GM20431 (cell line): Measurements from ENCODE around the gene CCNQ.

Experiments
- in situ Hi-C: fragments of 300-500 bp; cut with MseI, MboI; formaldehyde crosslinking; loops from one replicate; pipeline ENCODE4 v1.15.0; 2020; ENCODE audit warnings: low sequenced_read_pairs; ENCODE audit not compliant: unreplicated experiment

Gene CCNQ

GRCh38 chrX:153637121-153638040 is 38.4 kb upstream of the CCNQ start:
- in situ Hi-C loops, result no loop called here

GRCh38 chrX:153636716-153637115 is 37.8 kb upstream of the CCNQ start:
- in situ Hi-C loops, result no loop called here

GRCh38 chrX:153635788-153636668 is 37.1 kb upstream of the CCNQ start:
- in situ Hi-C loops, result no loop called here

GRCh38 chrX:153635388-153635787 is 36.4 kb upstream of the CCNQ start:
- in situ Hi-C loops, result no loop called here

- in situ Hi-C loops, result no loop called here
These were observed 35.9 kb upstream of the CCNQ start for GRCh38 chrX:153634832-153635231.

- in situ Hi-C loops, result no loop called here
These were observed 35.3 kb upstream of the CCNQ start for GRCh38 chrX:153634236-153634635.

- in situ Hi-C loops, result no loop called here
These were observed 34.8 kb upstream of the CCNQ start for GRCh38 chrX:153633607-153634180.

- in situ Hi-C loops, result no loop called here
These were observed 34.1 kb upstream of the CCNQ start for GRCh38 chrX:153633048-153633447.

GRCh38 chrX:153632595-153632946 is 33.6 kb upstream of the CCNQ start:
- in situ Hi-C loops, result no loop called here

- in situ Hi-C loops, result no loop called here
These were observed 33.1 kb upstream of the CCNQ start for GRCh38 chrX:153631907-153632594.

- in situ Hi-C loops, result no loop called here
These were observed 32.4 kb upstream of the CCNQ start for GRCh38 chrX:153631346-153631745.

GRCh38 chrX:153628665-153629064 is 29.7 kb upstream of the CCNQ start:
- in situ Hi-C loops, result no loop called here

- in situ Hi-C loops, result no loop called here
These were observed 29.2 kb upstream of the CCNQ start for GRCh38 chrX:153628129-153628528.

- in situ Hi-C loops, result no loop called here
These were observed 28.8 kb upstream of the CCNQ start for GRCh38 chrX:153627675-153628111.

- in situ Hi-C loops, result no loop called here
These were observed 28.1 kb upstream of the CCNQ start for GRCh38 chrX:153626863-153627674.

- in situ Hi-C loops, result no loop called here
These were observed 27.2 kb upstream of the CCNQ start for GRCh38 chrX:153626025-153626633.

GRCh38 chrX:153625271-153626024 is 26.5 kb upstream of the CCNQ start:
- in situ Hi-C loops, result no loop called here
